Measurements from ENCODE around the gene KNCN.

Gene KNCN

GRCh38 chr1:46568461-46568891 is 17.0 kb upstream of the KNCN start:
- DNase-seq = no peak

- no peak for DNase-seq
Measured at GRCh38 chr1:46563341-46563740, 11.9 kb upstream of the KNCN start.

DNA sequence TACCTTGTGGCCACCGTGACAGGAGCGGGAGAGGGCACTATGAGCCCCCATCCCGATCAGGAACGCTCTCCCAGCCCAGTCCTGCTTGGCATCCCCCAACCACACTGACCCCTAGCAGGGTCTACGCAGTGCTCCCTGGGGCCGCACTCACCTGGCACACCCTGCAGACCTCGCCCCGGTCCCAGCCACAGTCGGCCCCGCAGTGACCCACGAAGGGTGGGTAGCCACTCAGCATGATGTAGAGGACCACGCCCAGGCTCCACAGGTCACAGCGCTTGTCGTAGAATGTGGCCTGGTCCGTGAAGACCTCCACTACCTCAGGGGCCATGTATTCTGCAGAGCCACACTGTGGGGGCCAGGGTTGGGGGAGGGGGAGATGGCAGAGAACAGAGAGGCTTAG is 11.1 kb upstream of the KNCN start:
- DNase-seq = no peak

- DNase-seq = no peak
Measured at GRCh38 chr1:46558966-46559365, 7.5 kb upstream of the KNCN start.

DNA sequence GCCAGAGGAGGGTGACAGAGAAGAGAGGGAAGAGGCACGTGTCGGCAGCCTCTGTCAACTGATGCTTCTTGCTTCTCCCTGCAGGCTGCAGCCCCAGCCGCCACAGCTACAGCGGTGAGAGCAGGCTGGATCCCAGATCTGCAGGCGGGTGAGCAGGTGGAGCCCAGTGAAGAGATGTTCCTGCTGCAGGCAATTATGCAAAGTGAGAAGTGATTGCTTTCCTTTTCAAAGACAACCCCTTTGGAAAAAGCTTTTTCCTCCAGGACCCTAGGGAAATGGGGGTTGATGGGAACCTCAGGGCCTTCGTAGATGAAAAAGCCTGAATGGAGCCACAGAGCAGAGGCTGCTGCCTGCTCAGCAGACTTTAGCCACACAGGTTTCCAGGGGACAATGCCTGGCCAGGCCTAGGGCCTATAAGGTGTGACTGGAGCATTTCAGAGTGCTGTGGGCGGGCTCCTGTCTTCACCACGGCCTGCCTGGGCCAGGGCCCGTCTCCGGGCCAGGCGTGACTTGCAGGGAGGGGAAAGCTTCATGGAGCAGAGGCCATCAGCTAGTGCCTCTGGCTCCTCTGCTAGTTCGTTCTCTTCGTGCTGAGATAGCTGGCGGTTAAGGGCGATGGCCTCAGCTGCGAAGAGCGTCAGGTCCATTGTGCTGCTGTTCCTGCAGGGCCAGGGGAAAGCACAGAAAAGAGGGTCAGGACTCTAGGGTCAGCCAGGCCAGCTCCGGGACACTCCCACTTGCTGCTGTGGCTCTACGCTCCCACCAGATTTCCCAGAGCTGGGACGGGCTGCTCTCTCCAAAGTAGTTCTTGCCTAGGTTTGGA is 6.9 kb upstream of the KNCN start:
- DNase-seq = no peak

DNA sequence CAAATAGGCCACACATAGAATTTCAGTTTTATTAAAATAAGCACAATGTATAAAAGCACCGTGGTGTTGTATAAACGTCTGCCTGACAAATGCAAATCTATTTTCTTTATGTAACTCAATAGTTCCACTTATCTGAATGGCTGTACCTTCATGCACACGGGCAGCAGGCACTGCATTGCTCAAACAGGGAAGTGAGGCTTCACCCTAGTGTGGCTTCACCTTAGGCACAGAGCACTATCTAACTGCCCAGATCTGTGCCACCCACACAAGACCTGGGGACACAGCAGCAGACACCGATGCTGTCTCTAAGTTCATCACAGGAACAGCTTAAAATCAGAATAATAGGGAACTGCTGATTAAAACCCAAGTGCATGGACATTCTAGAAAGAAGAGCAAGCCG is 6.0 kb upstream of the KNCN start:
- no peak for DNase-seq

GRCh38 chr1:46556822-46557221 is 5.4 kb upstream of the KNCN start:
- DNase-seq = no peak

GRCh38 chr1:46555826-46556619 is 4.6 kb upstream of the KNCN start:
- no peak for DNase-seq

DNA sequence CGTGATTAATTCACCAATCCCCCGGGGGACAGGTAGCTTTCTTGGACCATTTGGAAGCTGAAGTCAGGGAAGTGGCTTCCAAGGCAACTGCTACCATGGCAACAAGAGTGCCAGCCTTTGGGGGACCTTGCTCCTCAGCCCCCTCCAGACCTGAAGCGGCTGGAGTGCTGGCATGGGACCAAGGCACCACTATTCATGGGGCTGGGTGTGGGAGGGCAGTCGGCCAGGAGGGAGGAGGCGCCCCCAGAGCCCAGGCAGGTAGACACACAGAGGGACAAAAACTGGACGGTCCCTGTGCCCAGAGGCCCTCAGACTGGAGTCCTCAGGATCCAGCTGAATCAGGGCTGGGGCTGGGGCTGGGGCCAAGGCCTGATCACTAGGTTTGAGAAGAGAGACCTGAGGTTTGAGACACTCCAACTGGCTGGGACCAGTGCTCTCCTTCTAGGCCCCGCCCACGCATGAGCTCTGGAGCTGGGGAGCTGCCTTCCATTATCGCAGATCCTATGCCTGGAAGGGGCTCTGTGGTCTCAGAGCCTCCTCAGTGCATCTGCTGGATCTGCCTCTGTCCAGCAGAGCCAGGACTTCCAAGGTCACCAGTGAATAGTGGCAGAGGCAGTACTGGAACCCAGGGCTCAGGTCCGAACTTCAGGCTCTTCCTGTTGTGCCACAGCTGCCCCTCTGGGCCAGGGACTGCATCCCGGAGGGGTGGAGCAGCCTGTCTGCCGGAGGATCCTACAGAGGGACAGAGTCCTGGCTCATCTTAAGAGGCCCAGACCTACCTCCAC is 3.3 kb upstream of the KNCN start:
- no peak for DNase-seq

DNA sequence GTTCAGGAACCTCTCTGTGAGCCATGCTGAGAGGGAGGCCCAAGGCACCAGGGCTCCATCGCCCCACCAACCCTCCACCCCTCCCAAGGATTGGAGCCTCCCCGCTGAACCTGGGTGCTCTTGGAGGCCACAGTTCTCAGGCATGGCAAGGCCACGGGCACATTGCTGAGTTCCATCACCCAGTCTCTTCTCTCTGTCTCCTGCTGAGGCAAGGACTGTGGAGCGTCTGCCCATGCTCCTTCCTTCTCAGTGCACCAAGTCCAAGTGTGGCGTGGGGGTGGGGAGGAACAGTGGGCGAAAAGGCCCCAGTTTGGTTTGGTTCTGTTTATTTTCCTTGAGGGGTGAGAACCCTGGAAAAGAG is 2.8 kb upstream of the KNCN start:
- DNase-seq = no peak

DNA sequence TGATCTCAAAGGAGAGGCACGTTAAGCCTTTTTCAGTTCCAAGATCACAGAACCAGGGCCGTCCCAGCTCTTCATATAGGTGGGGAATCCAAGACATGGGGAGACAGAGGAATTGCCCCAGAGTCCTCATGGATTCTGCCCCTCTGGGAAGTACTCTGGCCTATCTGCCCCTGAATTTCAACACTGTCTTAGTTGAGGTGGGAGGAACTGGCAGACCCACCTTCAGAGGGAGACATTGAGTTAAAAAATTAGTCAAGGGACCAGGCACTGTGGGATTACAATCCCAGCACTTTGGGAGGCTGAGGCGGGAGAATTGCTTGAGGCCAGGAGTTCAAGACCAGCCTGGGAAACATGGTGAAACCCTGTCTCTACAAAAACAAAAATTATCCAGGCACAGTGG is 2.1 kb upstream of the KNCN start:
- DNase-seq = no peak

GRCh38 chr1:46552357-46553237 is 1.1 kb upstream of the KNCN start:
- no peak for DNase-seq

DNA sequence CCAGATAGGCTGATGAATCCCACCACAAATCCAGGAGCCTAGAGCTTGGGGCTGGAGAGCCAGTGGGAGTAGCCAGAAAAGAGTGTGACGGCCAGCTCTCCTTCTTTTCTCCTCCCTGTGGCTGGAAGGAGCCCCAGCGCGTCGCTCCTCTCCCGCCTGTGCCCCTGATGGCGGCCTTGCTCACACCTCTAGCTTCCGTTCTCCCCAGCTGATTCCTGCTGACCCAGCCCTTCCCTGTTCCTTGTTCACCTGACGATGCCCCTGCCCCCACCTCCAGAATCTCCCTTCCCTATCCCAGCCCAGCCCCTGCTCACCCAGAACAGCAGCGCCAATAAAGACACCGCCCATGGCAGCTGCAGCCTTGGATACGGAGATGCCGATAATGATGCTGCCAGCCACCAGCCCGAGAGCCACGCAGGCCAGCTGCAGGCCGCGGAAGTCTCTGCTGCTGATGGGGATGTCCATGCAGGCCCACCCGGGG is 656 bp downstream of the KNCN start:
- DNase-seq = no peak

- no peak for DNase-seq
Measured at GRCh38 chr1:46549697-46550681, 1.5 kb downstream of the KNCN start.

GRCh38 chr1:46547481-46548383 is 3.7 kb downstream of the KNCN start:
- DNase-seq = no peak

DNA sequence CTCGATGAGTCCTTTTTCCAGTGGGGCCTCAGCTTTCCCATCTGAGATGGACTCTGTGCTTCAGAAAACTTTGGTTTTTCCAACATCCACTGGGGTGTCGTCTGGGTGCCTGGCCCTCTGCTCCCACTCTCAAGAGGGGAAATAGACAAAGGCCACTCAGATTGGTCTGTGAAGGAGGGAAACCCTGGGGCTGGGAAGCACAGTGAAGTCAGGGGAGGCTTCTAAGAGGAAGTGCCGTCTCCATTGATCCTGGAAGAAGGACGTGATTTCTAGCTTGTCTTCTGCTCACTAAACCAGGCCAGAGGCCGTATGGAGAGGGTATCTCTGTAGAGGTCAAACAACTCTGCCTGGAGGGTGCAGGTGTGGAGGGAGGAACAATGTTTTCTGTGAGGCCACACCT is 5.2 kb downstream of the KNCN start:
- no peak for DNase-seq

DNA sequence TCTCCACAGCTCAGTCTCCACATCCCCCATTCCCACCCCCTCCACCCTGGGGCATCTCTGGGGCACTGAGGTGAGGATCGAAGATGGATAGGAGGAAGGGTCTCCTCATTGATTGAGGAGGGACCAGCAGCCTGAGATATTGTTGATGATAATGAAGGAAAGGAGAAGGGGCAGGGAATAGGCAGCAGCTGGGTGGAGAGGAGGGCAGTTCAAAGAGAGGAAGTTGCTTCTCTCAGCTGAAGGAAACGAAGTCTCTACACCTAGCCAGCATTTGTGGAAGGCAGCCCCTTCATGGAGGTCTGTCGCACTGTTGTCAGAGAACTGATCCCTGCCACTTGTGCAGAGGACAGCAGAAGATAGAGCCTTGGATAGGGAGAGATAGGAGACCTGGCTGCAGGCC is 5.7 kb downstream of the KNCN start:
- no peak for DNase-seq

GRCh38 chr1:46544561-46545240 is 6.7 kb downstream of the KNCN start:
- no peak for DNase-seq
